Measurements from ENCODE around the gene ACVRL1.

- no peak for TF ChIP-seq CTCF (conservative IDR thresholded peaks at IDR 0.05 in 1 of 2, IDR thresholded peaks at IDR 0.05 in 1 of 2; ENCODE audit: low read depth in 1 of 2, low read length in 2 of 2)
- no peak for TF ChIP-seq EZH2 (IDR thresholded peaks at IDR 0.05; ENCODE audit: low read length, missing control alignments)
Measured at GRCh38 chr12:51896236-51896635, 11.1 kb upstream of the ACVRL1 start.

All from fibroblast of lung (primary cell).